Mucosa of rectum (tissue), 2 donors: ENCODE results near the gene DDX39B.
A peak's percentile ranks its signal among the peaks of the same experiment; 100 is the strongest.

ENCODE experiments used
- H3K27ac ChIP-seq, 2 donors: one replicate each; pipeline ENCODE4 v1.7.0; 2013; ENCODE audit warnings: inconsistent platforms in 2 of 2, low read depth in 2 of 2, low read length in 2 of 2
- H3K27me3 ChIP-seq, 2 donors: one replicate each; pipeline ENCODE4 v1.7.0; 2013; ENCODE audit warnings: low read length in 2 of 2; ENCODE audit not compliant: control insufficient read depth in 2 of 2, insufficient read depth in 2 of 2
- H3K36me3 ChIP-seq, 2 donors: one replicate each; pipeline ENCODE4 v1.7.0; 2013; ENCODE audit warnings: low read length in 2 of 2; ENCODE audit not compliant: control insufficient read depth in 2 of 2, insufficient read depth in 2 of 2
- H3K4me1 ChIP-seq, 2 donors: one replicate each; pipeline ENCODE4 v1.7.0; 2013; ENCODE audit warnings: low read length in 2 of 2, mild to moderate bottlenecking in 1 of 2; ENCODE audit not compliant: control insufficient read depth in 2 of 2, insufficient read depth in 2 of 2
- H3K4me3 ChIP-seq, 2 donors: one replicate each; pipeline ENCODE4 v1.7.0; 2013; ENCODE audit warnings: low read length in 2 of 2
- H3K9ac ChIP-seq, 2 donors: one replicate each; pipeline ENCODE4 v1.7.0; 2013; ENCODE audit warnings: low read length in 2 of 2, low read depth in 1 of 2, mild to moderate bottlenecking in 1 of 2
- H3K9me3 ChIP-seq, 2 donors: one replicate each; pipeline ENCODE4 v1.7.0; 2013; ENCODE audit warnings: low read length in 2 of 2; ENCODE audit not compliant: control insufficient read depth in 2 of 2
- donor health status: healthy.
- donor health status: Normal muscosa, but diverticular disease.

DDX39B gene

GRCh38 chr6:31547727-31548543, 6.1 kb upstream of the DDX39B start:
- peak overlapping the region; percentile 75 to 80 for H3K27ac ChIP-seq
- H3K4me3 ChIP-seq, result peak overlapping the region; percentile 72 to 79
- peaks cover 15 to 17% of the 10 kb centered on the region in 2 donors for H3K4me1 ChIP-seq
- peaks cover 3 to 14% of the 10 kb centered on the region in 2 donors for H3K36me3 ChIP-seq
- H3K27me3 ChIP-seq, result no peaks in the 10 kb centered on the region
- H3K9me3 ChIP-seq, result no peaks in the 10 kb centered on the region
- peak overlapping the region; percentile 78 to 81 for H3K9ac ChIP-seq

GRCh38 chr6:31546958-31547726, 5.3 kb upstream of the DDX39B start, which contains the start of gene NFKBIL1:
Gene NFKBIL1, plus strand, starts transcription at chr6:31547608. Its CDS starts 87 bp downstream, at chr6:31547695.
- H3K4me3 ChIP-seq, result peak within 1 kb of the TSS; percentile 72 to 79
- peak within 1 kb of the TSS; percentile 75 to 80 for H3K27ac ChIP-seq
- peak within 1 kb of the TSS; percentile 78 to 81 for H3K9ac ChIP-seq
- no peaks in the 10 kb centered on the region for H3K27me3 ChIP-seq
- no peaks in the 10 kb centered on the region for H3K9me3 ChIP-seq
- H3K36me3 ChIP-seq, result peaks cover 3 to 14% of the 10 kb centered on the region in 2 donors
- H3K4me1 ChIP-seq, result peaks cover 15 to 19% of the 10 kb centered on the region in 2 donors

- H3K27ac ChIP-seq, result peak within 1 kb of the TSS; percentile 75 to 80
- peaks cover 3 to 14% of the 10 kb centered on the region in 2 donors for H3K36me3 ChIP-seq
- H3K27me3 ChIP-seq, result no peaks in the 10 kb centered on the region
- peak within 1 kb of the TSS; percentile 78 to 81 for H3K9ac ChIP-seq
- peak within 1 kb of the TSS; percentile 72 to 79 for H3K4me3 ChIP-seq
- no peaks in the 10 kb centered on the region for H3K9me3 ChIP-seq
- H3K4me1 ChIP-seq, result peaks cover 15 to 19% of the 10 kb centered on the region in 2 donors
Observed at GRCh38 chr6:31546339-31546957, 4.6 kb upstream of the DDX39B start, which contains the start of gene ATP6V1G2. Gene ATP6V1G2, minus strand, starts transcription at chr6:31546608. Its CDS starts 49 bp downstream, at chr6:31546559.

- no peak overlapping the region for H3K27ac ChIP-seq
- H3K9ac ChIP-seq, result no peak overlapping the region
- no peaks in the 10 kb centered on the region for H3K27me3 ChIP-seq
- H3K36me3 ChIP-seq, result peaks cover 4 to 6% of the 10 kb centered on the region in 2 donors
- no peak overlapping the region for H3K4me3 ChIP-seq
- H3K4me1 ChIP-seq, result peaks cover 22 to 25% of the 10 kb centered on the region in 2 donors
- H3K9me3 ChIP-seq, result no peaks in the 10 kb centered on the region
Observed at GRCh38 chr6:31545291-31545690, 3.5 kb upstream of the DDX39B start.

- peaks cover 10 to 12% of the 10 kb centered on the region in 2 donors for H3K36me3 ChIP-seq
- H3K9me3 ChIP-seq, result no peaks in the 10 kb centered on the region
- H3K27me3 ChIP-seq, result no peaks in the 10 kb centered on the region
- no peak overlapping the region for H3K27ac ChIP-seq
- no peak overlapping the region for H3K4me3 ChIP-seq
- peaks cover 27 to 31% of the 10 kb centered on the region in 2 donors for H3K4me1 ChIP-seq
- no peak overlapping the region for H3K9ac ChIP-seq
Observed at GRCh38 chr6:31544676-31545075, 2.9 kb upstream of the DDX39B start.

GRCh38 chr6:31543639-31544038, 1.8 kb upstream of the DDX39B start:
- Histone ChIP-seq H3K4me1 (peaks cover 33 to 39% of the 10 kb centered on the region in 2 donors), H3K9me3 (no peaks in the 10 kb centered on the region), H3K36me3 (peaks cover 17% of the 10 kb centered on the region in 2 donors), H3K27me3 (no peaks in the 10 kb centered on the region), H3K27ac (no peak overlapping the region), H3K9ac (no peak overlapping the region), H3K4me3 (no peak overlapping the region)

- peaks cover 30 to 34% of the 10 kb centered on the region in 2 donors for H3K36me3 ChIP-seq
- no peaks in the 10 kb centered on the region for H3K9me3 ChIP-seq
- peak overlapping the region; percentile 92 to 96 for H3K9ac ChIP-seq
- H3K27me3 ChIP-seq, result no peaks in the 10 kb centered on the region
- peak overlapping the region; percentile 96 to 98 for H3K4me3 ChIP-seq
- H3K4me1 ChIP-seq, result peaks cover 18 to 29% of the 10 kb centered on the region in 2 donors
- peak overlapping the region; percentile 92 to 93 for H3K27ac ChIP-seq
Observed at GRCh38 chr6:31541059-31541657, 645 bp downstream of the DDX39B start.

GRCh38 chr6:31540640-31541039, 1.2 kb downstream of the DDX39B start:
- Histone ChIP-seq H3K9me3 (no peaks in the 10 kb centered on the region), H3K27me3 (no peaks in the 10 kb centered on the region), H3K4me1 (peaks cover 18 to 26% of the 10 kb centered on the region in 2 donors), H3K4me3 (peak overlapping the region; percentile 96 to 98), H3K36me3 (peaks cover 35 to 39% of the 10 kb centered on the region in 2 donors), H3K9ac (peak overlapping the region; percentile 92 to 96), H3K27ac (peak overlapping the region; percentile 92 to 93)

- H3K4me3 ChIP-seq, result no peak overlapping the region
- H3K27me3 ChIP-seq, result no peaks in the 10 kb centered on the region
- H3K9ac ChIP-seq, result no peak overlapping the region
- H3K27ac ChIP-seq, result no peak overlapping the region
- H3K4me1 ChIP-seq, result peaks cover 18 to 26% of the 10 kb centered on the region in 2 donors
- H3K36me3 ChIP-seq, result peaks cover 52 to 57% of the 10 kb centered on the region in 2 donors
- no peaks in the 10 kb centered on the region for H3K9me3 ChIP-seq
Observed at GRCh38 chr6:31538805-31539400, 2.9 kb downstream of the DDX39B start.
